PC-9 (cell line): Measurements from ENCODE around the gene PHB1. TPM values are rescaled to one million over a fixed set of nuclear protein-coding genes. Genes with fewer than 3 reads are reported as not detected.
A peak's percentile ranks its signal among the peaks of the same experiment; 100 is the strongest.

Experiments
- BruUV-seq: library from RNA; stranded (reverse); fragments of 400-500 nt; replicated peaks from 2 replicates; lab custom pipeline; 2021; lab: Mats Ljungman, UMichigan
- CTCF ChIA-PET: fragments of 300-600 bp; sonication (Branson Sonifier 250); formaldehyde crosslinking; loops from one replicate; lab custom pipeline; 2022; ENCODE audit warnings: antibody characterized with exemption; lab: Charles Lee
- POLR2A ChIA-PET: fragments of 300-600 bp; sonication (Branson Sonifier 250); formaldehyde crosslinking; loops from one replicate; lab custom pipeline; 2022; ENCODE audit warnings: antibody characterized with exemption; ENCODE audit not compliant: unreplicated experiment; lab: Charles Lee
- DNase-seq, 2 experiments: peaks; one replicate each; pipeline versions ENCODE4 v3.0.0 to v3.0.0-alpha.2; 2015 to 2022; ENCODE audit warnings: mixed read lengths in 1 of 2
- H2AFZ ChIP-seq: fragments of 200-600 bp; sonication (generic); 2 replicates; pipeline ENCODE4 v1.8.1; 2017; ENCODE audit warnings: antibody characterized with exemption
- H3F3A ChIP-seq: fragments of 200-600 bp; sonication (generic); 2 replicates; pipeline ENCODE4 v1.8.1; 2017; ENCODE audit warnings: antibody characterized with exemption, mild to moderate bottlenecking, low read depth; ENCODE audit not compliant: insufficient read depth
- H3K27ac ChIP-seq: fragments of 200-600 bp; sonication (generic); 2 replicates; pipeline ENCODE4 v1.6.1; 2016; ENCODE audit warnings: mixed run types
- H3K27me3 ChIP-seq: fragments of 200-600 bp; sonication (generic); 2 replicates; pipeline ENCODE4 v1.6.1; 2016; ENCODE audit warnings: low read depth, mixed run types; ENCODE audit not compliant: insufficient read depth
- H3K36me3 ChIP-seq: fragments of 200-600 bp; sonication (generic); 2 replicates; pipeline ENCODE4 v1.6.1; 2016; ENCODE audit warnings: low read depth, mixed run types
- H3K4me1 ChIP-seq: fragments of 200-600 bp; sonication (generic); replicated peaks from 2 replicates; pipeline ENCODE4 v1.6.1; 2016; ENCODE audit warnings: mixed run types; ENCODE audit not compliant: insufficient read depth
- H3K4me2 ChIP-seq: fragments of 200-600 bp; sonication (generic); 2 replicates; pipeline ENCODE4 v1.6.1; 2017; ENCODE audit warnings: mixed run types
- H3K4me3 ChIP-seq: fragments of 200-600 bp; sonication (generic); 2 replicates; pipeline ENCODE4 v1.6.1; 2016; ENCODE audit warnings: mixed run types
- H3K79me2 ChIP-seq: fragments of 200-600 bp; sonication (generic); 2 replicates; pipeline ENCODE4 v1.6.1; 2017; ENCODE audit warnings: low read depth, mixed run types
- H3K9me2 ChIP-seq: fragments of 200-600 bp; sonication (generic); 2 replicates; pipeline ENCODE4 v1.8.1; 2017; ENCODE audit warnings: mild to moderate bottlenecking; ENCODE audit not compliant: insufficient read depth
- H3K9me3 ChIP-seq: fragments of 200-600 bp; sonication (generic); 2 replicates; pipeline ENCODE4 v1.8.1; 2016; ENCODE audit warnings: low read depth; ENCODE audit not compliant: insufficient read depth
- H4K20me1 ChIP-seq: fragments of 200-600 bp; sonication (generic); 2 replicates; pipeline ENCODE4 v1.8.1; 2017; ENCODE audit not compliant: insufficient read depth
- EZH2 ChIP-seq: fragments of 200-600 bp; sonication (generic); IDR thresholded peaks from 2 replicates; pipeline ENCODE4 v1.8.0; 2017; ENCODE audit warnings: antibody characterized with exemption, low read depth
- intact Hi-C: fragments of 100-400 bp; cut with micrococcal nuclease; formaldehyde crosslinking; loops from one replicate; pipeline ENCODE4 v1.10.0; 2022; ENCODE audit not compliant: unreplicated experiment
- total RNA-seq: library from RNA; stranded (reverse); gene quantifications from 2 replicates; pipeline ENCODE4 v1.2.3, GENCODE V29; 2021
- TF ChIP-seq, protein P1 (sequence below): fragments of 200-600 bp; sonication (generic); conservative IDR thresholded peaks from 2 replicates; pipeline ENCODE4 v1.6.1; 2017; ENCODE audit warnings: mixed run types, antibody characterized with exemption, mild to moderate bottlenecking, moderate library complexity

Gene PHB1
- total RNA-seq, 1 experiment from 2014 or later, result 244 TPM

DNA sequence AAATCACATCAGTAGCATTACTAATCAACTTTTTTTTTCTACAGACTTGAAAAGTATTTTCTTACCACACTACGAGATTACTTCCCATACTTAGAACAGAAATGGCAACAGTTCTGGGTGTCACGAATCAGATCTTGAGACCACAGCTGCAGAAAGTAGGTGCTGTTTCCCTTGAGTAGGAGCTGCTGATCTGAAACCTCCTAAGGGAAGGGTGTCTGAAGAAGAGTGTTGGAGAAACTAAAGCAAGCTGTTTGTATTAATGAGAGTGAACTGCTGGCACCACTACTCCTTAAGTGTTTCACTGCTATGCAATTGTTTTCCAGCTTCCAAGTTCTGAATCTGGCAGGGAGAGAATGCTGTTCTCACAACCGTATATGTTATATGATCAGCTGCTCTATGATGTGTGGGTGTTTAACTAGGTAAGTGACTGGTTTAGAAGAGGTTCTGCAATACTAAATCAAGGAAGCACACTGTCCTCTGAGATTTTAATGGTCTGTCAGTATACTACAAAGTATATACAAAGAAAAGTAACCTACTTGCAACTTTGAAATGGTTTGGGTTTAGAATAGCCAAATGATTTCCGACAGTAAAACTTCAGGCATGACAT is 55.9 kb downstream of the PHB1 start:
- intact Hi-C loops, result no loop called here
- Histone ChIP-seq H3K27me3 (no peaks in the 10 kb centered on the region), H3K36me3 (no peaks in the 10 kb centered on the region), H3F3A (peaks cover 4% of the 10 kb centered on the region; the same call in 1 of the 2 replicates), H4K20me1 (peaks cover 54% of the 10 kb centered on the region), H3K4me3 (no peak overlapping the region), H3K9me2 (no peaks in the 10 kb centered on the region), H3K4me2 (peak overlapping the region; percentile 98), H3K27ac (no peak overlapping the region), H3K79me2 (peaks cover 78% of the 10 kb centered on the region), H3K4me1 (peaks cover 34% of the 10 kb centered on the region), H2AFZ (no peak overlapping the region), H3K9me3 (no peaks in the 10 kb centered on the region)
- no TSS peak for BruUV-seq
- ChIA-PET CTCF (no interaction called here), POLR2A (interaction anchor here (0.7 to 1.0 kb wide), 2 partner anchors 41 to 457 kb away, joined by 3 to 4 read pairs; no protein-coding TSS in a partner anchor)
- TF ChIP-seq, protein P1, sequence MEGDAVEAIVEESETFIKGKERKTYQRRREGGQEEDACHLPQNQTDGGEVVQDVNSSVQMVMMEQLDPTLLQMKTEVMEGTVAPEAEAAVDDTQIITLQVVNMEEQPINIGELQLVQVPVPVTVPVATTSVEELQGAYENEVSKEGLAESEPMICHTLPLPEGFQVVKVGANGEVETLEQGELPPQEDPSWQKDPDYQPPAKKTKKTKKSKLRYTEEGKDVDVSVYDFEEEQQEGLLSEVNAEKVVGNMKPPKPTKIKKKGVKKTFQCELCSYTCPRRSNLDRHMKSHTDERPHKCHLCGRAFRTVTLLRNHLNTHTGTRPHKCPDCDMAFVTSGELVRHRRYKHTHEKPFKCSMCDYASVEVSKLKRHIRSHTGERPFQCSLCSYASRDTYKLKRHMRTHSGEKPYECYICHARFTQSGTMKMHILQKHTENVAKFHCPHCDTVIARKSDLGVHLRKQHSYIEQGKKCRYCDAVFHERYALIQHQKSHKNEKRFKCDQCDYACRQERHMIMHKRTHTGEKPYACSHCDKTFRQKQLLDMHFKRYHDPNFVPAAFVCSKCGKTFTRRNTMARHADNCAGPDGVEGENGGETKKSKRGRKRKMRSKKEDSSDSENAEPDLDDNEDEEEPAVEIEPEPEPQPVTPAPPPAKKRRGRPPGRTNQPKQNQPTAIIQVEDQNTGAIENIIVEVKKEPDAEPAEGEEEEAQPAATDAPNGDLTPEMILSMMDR, result no peak
- TF ChIP-seq EZH2, result no peak
- DNase-seq, result no peak

DNA sequence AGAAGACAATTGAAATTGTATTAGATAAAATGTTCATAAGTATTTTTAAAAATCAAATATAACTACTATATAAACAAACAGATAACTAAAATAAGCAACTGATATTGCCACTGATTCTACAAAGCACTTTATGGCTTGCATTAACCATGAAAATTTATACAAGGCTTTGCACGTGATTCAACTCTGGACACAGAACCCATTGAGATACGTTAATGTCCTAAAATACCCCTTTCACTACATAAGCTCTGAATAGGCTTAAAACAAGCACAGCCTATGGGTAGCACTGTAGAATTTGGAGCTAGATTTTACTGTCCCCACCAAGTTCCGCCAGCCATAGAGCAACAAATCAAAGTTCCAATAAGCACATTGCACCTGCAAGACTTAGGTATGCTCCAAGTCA is 57.2 kb downstream of the PHB1 start:
- Histone ChIP-seq H3K9me2 (no peaks in the 10 kb centered on the region), H2AFZ (no peak overlapping the region), H3K4me3 (no peak overlapping the region), H3K27me3 (no peaks in the 10 kb centered on the region), H3K79me2 (peaks cover 89% of the 10 kb centered on the region), H4K20me1 (peaks cover 64% of the 10 kb centered on the region), H3K27ac (no peak overlapping the region), H3K36me3 (no peaks in the 10 kb centered on the region), H3K4me1 (peaks cover 26% of the 10 kb centered on the region), H3K9me3 (no peaks in the 10 kb centered on the region), H3F3A (peaks cover 4% of the 10 kb centered on the region; the same call in 1 of the 2 replicates), H3K4me2 (no peak overlapping the region)
- intact Hi-C loops, result no loop called here
- ChIA-PET POLR2A (interaction anchor here (0.7 kb wide), 1 partner anchor 57 kb away, joined by 3 read pairs; the partner anchor contains the start of gene PHB1), CTCF (interaction anchor here (0.7 kb wide), 1 partner anchor 198 kb away, joined by 5 read pairs; no protein-coding TSS in a partner anchor)
- TF ChIP-seq, protein P1, result no peak
- no peak for TF ChIP-seq EZH2
- BruUV-seq, result no TSS peak
- no peak for DNase-seq

DNA sequence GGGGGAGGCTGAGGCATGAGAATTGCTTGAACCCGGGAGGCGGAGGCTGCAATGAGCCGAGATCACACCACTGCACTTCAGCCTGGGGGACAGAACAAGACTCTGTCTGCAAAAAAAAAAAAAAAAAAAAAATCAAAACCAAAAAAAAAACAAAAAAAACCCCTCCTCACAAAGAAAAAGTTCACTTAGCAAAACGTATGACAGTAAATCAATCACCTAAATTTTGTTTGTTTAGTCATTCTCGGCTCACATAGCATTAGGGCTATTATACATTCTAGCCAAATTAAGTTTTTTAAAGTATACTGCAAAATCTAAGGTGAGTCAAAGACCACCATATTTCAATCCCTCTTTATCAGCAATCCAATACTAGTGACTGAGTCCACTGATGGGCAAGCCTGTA is 58.4 kb downstream of the PHB1 start:
- no peak for TF ChIP-seq EZH2
- TF ChIP-seq, protein P1, result no peak
- H3K27me3 ChIP-seq, result no peaks in the 10 kb centered on the region
- peaks cover 1% of the 10 kb centered on the region; the same call in 1 of the 2 replicates for H3F3A ChIP-seq
- H3K36me3 ChIP-seq, result no peaks in the 10 kb centered on the region
- peaks cover 65% of the 10 kb centered on the region for H4K20me1 ChIP-seq
- peaks cover 26% of the 10 kb centered on the region for H3K4me1 ChIP-seq
- no peak overlapping the region for H3K4me3 ChIP-seq
- H3K79me2 ChIP-seq, result peaks cover 99% of the 10 kb centered on the region
- DNase-seq, result no peak
- intact Hi-C loops, result no loop called here
- H2AFZ ChIP-seq, result no peak overlapping the region
- no TSS peak for BruUV-seq
- ChIA-PET CTCF (interaction anchor here (0.6 kb wide), 1 partner anchor 936 kb away, joined by 9 read pairs; no protein-coding TSS in a partner anchor), POLR2A (no interaction called here)
- H3K9me2 ChIP-seq, result no peaks in the 10 kb centered on the region
- H3K9me3 ChIP-seq, result no peaks in the 10 kb centered on the region
- no peak overlapping the region for H3K27ac ChIP-seq
- H3K4me2 ChIP-seq, result no peak overlapping the region

Other genes with a start within 250 kb of the PHB1 start
- 7.4 and 9.4 TPM in 2 replicates for gene GNGT2, start 204.3 kb downstream of the PHB1 start, total RNA-seq
- not detected in 2 replicates for gene ABI3, start 204.2 kb downstream of the PHB1 start, total RNA-seq
- gene PHOSPHO1, start 184.1 kb downstream of the PHB1 start, total RNA-seq, result not detected in 2 replicates
- 44.8 and 49.8 TPM in 2 replicates for gene ZNF652, start 52.6 kb downstream of the PHB1 start, total RNA-seq
- 0.11 TPM in 1 of 2 replicates, not detected in the other for gene NGFR, start 80.4 kb upstream of the PHB1 start, total RNA-seq
- gene NXPH3, start 161.0 kb upstream of the PHB1 start, total RNA-seq, result not detected in 2 replicates